HCT116 (cell line): Measurements from ENCODE around the gene PKIB. TPM values are rescaled to one million over a fixed set of nuclear protein-coding genes. Genes with fewer than 3 reads are reported as not detected.

Source experiments
- ATAC-seq: fragments of 200-7000 bp; cut with Tn5 transposase; 2 replicates; pipeline ENCODE4 v1.9.1; 2020; ENCODE audit warnings: mild to moderate bottlenecking, moderate library complexity
- BruUV-seq: library from RNA; stranded (reverse); fragments of 400-500 nt; replicated peaks from 2 replicates; lab custom pipeline; 2021; lab: Mats Ljungman, UMichigan
- CTCF ChIA-PET: fragments of 300-600 bp; sonication (Branson Sonifier 250); formaldehyde crosslinking; loops from one replicate; lab custom pipeline; 2021; ENCODE audit warnings: antibody characterized with exemption; lab: Charles Lee
- POLR2A ChIA-PET: fragments of 300-600, 350-600 bp; sonication (Branson Sonifier 250); formaldehyde crosslinking; loops from one replicate; lab custom pipeline; 2021; ENCODE audit warnings: antibody characterized with exemption; lab: Charles Lee
- RAD21 ChIA-PET, 2 experiments: fragments of 300-600 bp; sonication (Branson Sonifier 250); formaldehyde crosslinking; loops; one replicate each; lab custom pipeline; 2023; ENCODE audit warnings: low total read pairs in 2 of 2; ENCODE audit not compliant: uncharacterized antibody in 2 of 2, unreplicated experiment in 2 of 2, low non-redundant PET in 1 of 2; lab: Charles Lee
- DNase-seq: peaks from one replicate; pipeline ENCODE4 v3.0.0-alpha.2; 2010; ENCODE audit warnings: low read depth, low spot score
- H2AFZ ChIP-seq: fragments of 200-600 bp; shearing (Covaris generic), sonication (generic); 2 replicates; pipeline ENCODE4 v1.6.1; 2017; ENCODE audit warnings: low read depth, mixed run types, mixed read lengths, antibody characterized with exemption, low read length; ENCODE audit not compliant: poor library complexity, severe bottlenecking
- H3K27ac ChIP-seq: 2 replicates; pipeline ENCODE4 v1.5.1; 2012; ENCODE audit warnings: low read depth, low read length
- H3K27me3 ChIP-seq: fragments of 200-600 bp; sonication (generic); 2 replicates; pipeline ENCODE4 v1.6.1; 2016; ENCODE audit warnings: mixed run types, low read length, mixed read lengths; ENCODE audit not compliant: insufficient read depth
- H3K36me3 ChIP-seq, 2 experiments: fragments of 200-500 bp in 1 of 2; fragments of 200-600 bp in 1 of 2; sonication (Bioruptor generic) in 1 of 2; sonication (generic) in 1 of 2; 2 replicates each; pipeline versions ENCODE4 v1.5.1 to v1.6.1; 2014 to 2016; ENCODE audit warnings: low read length in 2 of 2, inconsistent platforms in 1 of 2, mixed read lengths in 1 of 2, mixed run types in 1 of 2; ENCODE audit not compliant: insufficient read depth in 2 of 2, control insufficient read depth in 1 of 2
- H3K4me1 ChIP-seq, 2 experiments: fragments of 200-600 bp in 1 of 2; sonication (generic) in 1 of 2; 2 replicates each; pipeline versions ENCODE4 v1.5.1 to v1.6.1; 2012 to 2017; ENCODE audit warnings: low read length in 2 of 2, inconsistent platforms in 1 of 2, mild to moderate bottlenecking in 1 of 2, mixed read lengths in 1 of 2, mixed run types in 1 of 2, moderate library complexity in 1 of 2; ENCODE audit not compliant: insufficient read depth in 2 of 2, control insufficient read depth in 1 of 2
- H3K4me2 ChIP-seq: fragments of 200-600 bp; sonication (generic); 2 replicates; pipeline ENCODE4 v1.6.1; 2017; ENCODE audit warnings: mixed run types, low read length, mixed read lengths
- H3K4me3 ChIP-seq, 2 experiments: fragments of 200-600 bp in 1 of 2; sonication (generic) in 1 of 2; replicated peaks in 1 of 2; 2 replicates each; pipeline ENCODE4 v1.5.1; 2011 to 2016; ENCODE audit warnings: low read length in 2 of 2, control low read depth in 1 of 2, low read depth in 1 of 2, mild to moderate bottlenecking in 1 of 2, mixed read lengths in 1 of 2, mixed run types in 1 of 2
- H3K79me2 ChIP-seq: fragments of 200-600 bp; sonication (generic); 2 replicates; pipeline ENCODE4 v1.6.1; 2017; ENCODE audit warnings: mild to moderate bottlenecking, mixed run types, low read length, moderate library complexity, mixed read lengths; ENCODE audit not compliant: insufficient read depth
- H3K9ac ChIP-seq: fragments of 200-600 bp; sonication (generic); 2 replicates; pipeline ENCODE4 v1.6.1; 2016; ENCODE audit warnings: low read length, mixed read lengths
- H3K9me2 ChIP-seq: fragments of 200-600 bp; sonication (generic), shearing (Covaris generic); 2 replicates; pipeline ENCODE4 v1.6.1; 2017; ENCODE audit warnings: mixed run types, mild to moderate bottlenecking, moderate library complexity; ENCODE audit not compliant: insufficient read depth
- H3K9me3 ChIP-seq, 2 experiments: fragments of 200-500 bp in 1 of 2; fragments of 200-600 bp in 1 of 2; sonication (Bioruptor generic) in 1 of 2; sonication (generic) in 1 of 2; 2 replicates each; pipeline ENCODE4 v1.6.1; 2014 to 2017; ENCODE audit warnings: low read length in 2 of 2, mixed read lengths in 2 of 2, inconsistent platforms in 1 of 2, low read depth in 1 of 2, mild to moderate bottlenecking in 1 of 2, mixed run types in 1 of 2, moderate library complexity in 1 of 2; ENCODE audit not compliant: control insufficient read depth in 1 of 2, insufficient read depth in 1 of 2
- H4K20me1 ChIP-seq: fragments of 200-600 bp; sonication (generic), shearing (Covaris generic); 2 replicates; pipeline ENCODE4 v1.6.1; 2017; ENCODE audit warnings: mixed run types, mild to moderate bottlenecking, moderate library complexity; ENCODE audit not compliant: insufficient read depth
- EGR1 ChIP-seq: IDR thresholded peaks from 2 replicates; pipeline ENCODE4 v1.6.1; 2012; ENCODE audit warnings: low read depth
- ELF1 ChIP-seq: IDR thresholded peaks from 2 replicates; pipeline ENCODE4 v1.6.1; 2012; ENCODE audit warnings: low read depth, borderline replicate concordance
- FOSL1 ChIP-seq: IDR thresholded peaks from 2 replicates; pipeline ENCODE4 v1.6.1; 2012; ENCODE audit warnings: low read depth
- JUND ChIP-seq: IDR thresholded peaks from 2 replicates; pipeline ENCODE4 v1.6.1; 2012
- MAX ChIP-seq: IDR thresholded peaks from 2 replicates; pipeline ENCODE4 v1.6.1; 2012
- POLR2A ChIP-seq: IDR thresholded peaks from 2 replicates; pipeline ENCODE4 v1.7.0; 2011; ENCODE audit warnings: borderline replicate concordance; ENCODE audit not compliant: insufficient read depth, insufficient read length; ENCODE audit errors: extremely low read depth
- RAD21 ChIP-seq: IDR thresholded peaks from 2 replicates; pipeline ENCODE4 v1.6.1; 2012; ENCODE audit warnings: low read depth, mild to moderate bottlenecking
- SIN3A ChIP-seq: IDR thresholded peaks from 2 replicates; pipeline ENCODE4 v1.6.1; 2012; ENCODE audit warnings: low read depth
- SP1 ChIP-seq: IDR thresholded peaks from 2 replicates; pipeline ENCODE4 v1.6.1; 2012; ENCODE audit warnings: low read depth
- SRF ChIP-seq: IDR thresholded peaks from 2 replicates; pipeline ENCODE4 v1.6.1; 2012; ENCODE audit warnings: low read depth
- TCF7L2 ChIP-seq: IDR thresholded peaks from 2 replicates; pipeline ENCODE4 v1.7.0; 2011; ENCODE audit warnings: borderline replicate concordance, inconsistent platforms; ENCODE audit not compliant: insufficient read depth, insufficient read length; ENCODE audit errors: extremely low read depth
- YY1 ChIP-seq: IDR thresholded peaks from 2 replicates; pipeline ENCODE4 v1.6.1; 2011; ENCODE audit warnings: low read length, low read depth, moderate library complexity, mild to moderate bottlenecking; ENCODE audit not compliant: insufficient replicate concordance; ENCODE audit errors: extremely low read depth
- ZNF274 ChIP-seq: fragments of 200-500 bp; sonication (Bioruptor generic); IDR thresholded peaks from 2 replicates; pipeline ENCODE4 v1.6.1; 2014; ENCODE audit warnings: mild to moderate bottlenecking, low read depth, low read length, inconsistent platforms
- intact Hi-C: fragments of 100-400 bp; cut with micrococcal nuclease; formaldehyde crosslinking; loops from 2 replicates; pipeline ENCODE4 v1.10.0; 2022
- total RNA-seq: library from RNA; stranded (reverse); gene quantifications from one replicate; pipeline ENCODE4 v1.2.1, GENCODE V29; 2021; ENCODE audit not compliant: unreplicated experiment
- TF ChIP-seq, protein P1 (sequence below): IDR thresholded peaks from 2 replicates; pipeline ENCODE4 v1.6.1; 2012
- TF ChIP-seq, protein P2 (sequence below), 3 experiments: fragments of 200-600 bp in 1 of 3; sonication (generic) in 1 of 3; IDR thresholded peaks in 2 of 3; conservative IDR thresholded peaks in 1 of 3; 2 replicates each; pipeline ENCODE4 v1.5.1; 2012 to 2017; ENCODE audit warnings: low read depth in 2 of 3, low read length in 2 of 3, antibody characterized with exemption in 1 of 3, borderline replicate concordance in 1 of 3, control low read depth in 1 of 3, mild to moderate bottlenecking in 1 of 3, mixed read lengths in 1 of 3, mixed run types in 1 of 3, moderate library complexity in 1 of 3; ENCODE audit not compliant: insufficient read depth in 1 of 3

Gene PKIB
- total RNA-seq, 1 experiment from 2014 or later, result 24.0 TPM

DNA sequence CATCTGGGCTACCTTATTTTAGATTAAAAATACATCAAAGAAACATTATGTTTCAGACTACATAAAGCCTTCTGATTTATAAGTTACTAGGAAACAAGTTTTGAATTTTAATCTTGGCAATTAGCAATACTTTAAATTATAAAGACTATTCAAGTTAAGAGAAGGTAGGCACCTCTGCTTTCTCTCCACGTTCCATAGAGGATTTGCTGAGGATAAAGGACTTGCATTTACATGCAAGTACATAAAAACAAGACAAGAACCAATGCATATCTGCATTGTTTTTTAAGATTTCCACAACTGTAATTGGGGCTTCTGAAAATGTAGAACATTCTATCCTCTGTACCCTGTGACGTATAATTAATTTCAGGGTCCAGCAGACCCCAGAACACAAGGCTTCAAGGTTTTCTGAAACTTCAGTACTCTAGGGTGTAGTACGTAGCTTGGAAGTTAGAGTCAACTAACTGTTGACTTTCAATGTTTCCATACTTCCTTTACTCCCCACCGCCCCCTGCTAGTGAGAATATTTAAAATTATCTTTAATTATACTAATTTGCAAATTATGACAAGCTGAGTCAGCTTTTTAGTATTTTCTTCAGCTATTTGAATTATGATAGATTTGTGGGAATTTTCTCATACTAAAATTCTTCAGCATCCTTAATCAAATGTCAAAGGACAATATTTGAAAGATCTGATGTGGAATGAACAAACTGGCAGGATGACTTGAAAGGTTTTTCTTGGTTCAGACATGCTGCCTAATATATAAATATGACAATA lies 82.8 kb downstream of the PKIB start:
- H2AFZ ChIP-seq, result no peak overlapping the region
- H3K4me1 ChIP-seq, result peaks cover 22 to 55% of the 10 kb centered on the region in 2 experiments
- H3K36me3 ChIP-seq, result no peaks in the 10 kb centered on the region
- no peaks in the 10 kb centered on the region for H3K9me2 ChIP-seq
- no peak overlapping the region for H3K27ac ChIP-seq
- no peaks in the 10 kb centered on the region for H3K9me3 ChIP-seq
- CTCF ChIA-PET, result no interaction called here
- H4K20me1 ChIP-seq, result no peaks in the 10 kb centered on the region
- TF ChIP-seq ELF1, result no peak
- TF ChIP-seq, protein P1, sequence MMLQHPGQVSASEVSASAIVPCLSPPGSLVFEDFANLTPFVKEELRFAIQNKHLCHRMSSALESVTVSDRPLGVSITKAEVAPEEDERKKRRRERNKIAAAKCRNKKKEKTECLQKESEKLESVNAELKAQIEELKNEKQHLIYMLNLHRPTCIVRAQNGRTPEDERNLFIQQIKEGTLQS, result no peak
- no peak for TF ChIP-seq POLR2A
- no peak for TF ChIP-seq YY1
- TF ChIP-seq FOSL1, result no peak
- TF ChIP-seq TCF7L2, result no peak
- TF ChIP-seq EGR1, result no peak
- no peak for TF ChIP-seq SP1
- TF ChIP-seq ZNF274, result no peak
- TF ChIP-seq, protein P2, sequence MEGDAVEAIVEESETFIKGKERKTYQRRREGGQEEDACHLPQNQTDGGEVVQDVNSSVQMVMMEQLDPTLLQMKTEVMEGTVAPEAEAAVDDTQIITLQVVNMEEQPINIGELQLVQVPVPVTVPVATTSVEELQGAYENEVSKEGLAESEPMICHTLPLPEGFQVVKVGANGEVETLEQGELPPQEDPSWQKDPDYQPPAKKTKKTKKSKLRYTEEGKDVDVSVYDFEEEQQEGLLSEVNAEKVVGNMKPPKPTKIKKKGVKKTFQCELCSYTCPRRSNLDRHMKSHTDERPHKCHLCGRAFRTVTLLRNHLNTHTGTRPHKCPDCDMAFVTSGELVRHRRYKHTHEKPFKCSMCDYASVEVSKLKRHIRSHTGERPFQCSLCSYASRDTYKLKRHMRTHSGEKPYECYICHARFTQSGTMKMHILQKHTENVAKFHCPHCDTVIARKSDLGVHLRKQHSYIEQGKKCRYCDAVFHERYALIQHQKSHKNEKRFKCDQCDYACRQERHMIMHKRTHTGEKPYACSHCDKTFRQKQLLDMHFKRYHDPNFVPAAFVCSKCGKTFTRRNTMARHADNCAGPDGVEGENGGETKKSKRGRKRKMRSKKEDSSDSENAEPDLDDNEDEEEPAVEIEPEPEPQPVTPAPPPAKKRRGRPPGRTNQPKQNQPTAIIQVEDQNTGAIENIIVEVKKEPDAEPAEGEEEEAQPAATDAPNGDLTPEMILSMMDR (IDR thresholded peaks at IDR 0.05 in 2 of 3, conservative IDR thresholded peaks at IDR 0.05 in 1 of 3; ENCODE audit: borderline replicate concordance in 1 of 3, insufficient read depth in 1 of 3, low read depth in 2 of 3, low read length in 2 of 3), result no peak
- TF ChIP-seq SIN3A, result no peak
- no peak for TF ChIP-seq JUND
- no peak for TF ChIP-seq SRF
- no peak for TF ChIP-seq MAX
- no peak for TF ChIP-seq RAD21
- POLR2A ChIA-PET, result no interaction called here
- H3K27me3 ChIP-seq, result no peaks in the 10 kb centered on the region
- no peak overlapping the region for H3K9ac ChIP-seq
- RAD21 ChIA-PET, result no interaction called here
- BruUV-seq, result no TSS peak
- intact Hi-C loops, result no loop called here
- H3K79me2 ChIP-seq, result no peaks in the 10 kb centered on the region
- H3K4me3 ChIP-seq, result no peak overlapping the region
- no peak for DNase-seq
- no peak for ATAC-seq
- H3K4me2 ChIP-seq, result no peak overlapping the region
